Nephron (organoid): ENCODE results near the gene WDR26.

Experiments used
- H3K27ac Mint-ChIP-seq, 3 experiments: 2 replicates each; pipeline ENCODE4 v1.8.0; 2020; ENCODE audit warnings: mixed read lengths in 3 of 3, mild to moderate bottlenecking in 2 of 3, moderate library complexity in 1 of 3
- H3K27me3 Mint-ChIP-seq: 2 replicates; pipeline ENCODE4 v1.8.0; 2021; ENCODE audit warnings: low read depth, mild to moderate bottlenecking, moderate library complexity, mixed read lengths
- H3K36me3 Mint-ChIP-seq: 2 replicates; pipeline ENCODE4 v1.8.0; 2020; ENCODE audit warnings: low read depth, mixed read lengths
- H3K4me1 Mint-ChIP-seq: 2 replicates; pipeline ENCODE4 v1.8.0; 2020; ENCODE audit warnings: mixed read lengths
- H3K4me3 Mint-ChIP-seq, 3 experiments: 2 replicates each; pipeline ENCODE4 v1.8.0; 2020; ENCODE audit warnings: mild to moderate bottlenecking in 3 of 3, mixed read lengths in 3 of 3, moderate library complexity in 2 of 3
- H3K9me3 Mint-ChIP-seq: 2 replicates; pipeline ENCODE4 v1.8.0; 2020; ENCODE audit warnings: mixed read lengths
- CTCF ChIP-seq, 3 experiments: fragments of 200-600 bp; sonication (generic); IDR thresholded peaks; one replicate each; pipeline ENCODE4 v1.5.0; 2021; ENCODE audit warnings: antibody characterized with exemption in 3 of 3; ENCODE audit not compliant: unreplicated experiment in 3 of 3

WDR26 gene

GRCh38 chr1:224466154-224466553 lies 31.6 kb upstream of the WDR26 start:
- Mint-ChIP-seq H3K4me1 (no peaks in the 10 kb centered on the region), H3K9me3 (peaks cover 10% of the 10 kb centered on the region), H3K36me3 (peaks cover 13% of the 10 kb centered on the region), H3K27ac (no peak overlapping the region), H3K4me3 (no peak overlapping the region), H3K27me3 (no peaks in the 10 kb centered on the region)
- TF ChIP-seq CTCF (IDR thresholded peaks at IDR 0.05; ENCODE audit: unreplicated experiment in 3 of 3), result no peak

DNA sequence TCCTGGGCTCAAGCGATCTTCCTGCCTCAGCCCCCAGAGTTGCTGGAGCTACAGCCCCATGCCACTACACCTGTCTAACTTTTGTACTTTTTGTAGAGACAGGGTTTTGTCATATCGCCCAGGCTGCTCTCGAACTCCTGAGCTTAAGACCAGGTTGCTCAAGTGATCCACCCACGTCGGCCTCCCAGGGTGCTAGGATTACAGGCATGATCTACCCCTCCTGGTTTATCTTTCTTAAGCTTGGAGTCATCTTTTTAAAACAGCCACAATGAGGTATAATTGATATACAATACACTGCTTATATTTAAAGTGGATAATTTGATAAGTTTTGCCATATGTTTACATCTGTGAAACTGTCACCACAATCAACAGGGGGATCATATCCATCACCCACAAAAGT lies 25.4 kb upstream of the WDR26 start:
- Mint-ChIP-seq H3K27me3 (no peaks in the 10 kb centered on the region), H3K4me3 (no peak overlapping the region), H3K4me1 (peaks cover 16% of the 10 kb centered on the region), H3K36me3 (peaks cover 12% of the 10 kb centered on the region), H3K9me3 (no peaks in the 10 kb centered on the region), H3K27ac (no peak overlapping the region)
- TF ChIP-seq CTCF (IDR thresholded peaks at IDR 0.05; ENCODE audit: unreplicated experiment in 3 of 3), result no peak

DNA sequence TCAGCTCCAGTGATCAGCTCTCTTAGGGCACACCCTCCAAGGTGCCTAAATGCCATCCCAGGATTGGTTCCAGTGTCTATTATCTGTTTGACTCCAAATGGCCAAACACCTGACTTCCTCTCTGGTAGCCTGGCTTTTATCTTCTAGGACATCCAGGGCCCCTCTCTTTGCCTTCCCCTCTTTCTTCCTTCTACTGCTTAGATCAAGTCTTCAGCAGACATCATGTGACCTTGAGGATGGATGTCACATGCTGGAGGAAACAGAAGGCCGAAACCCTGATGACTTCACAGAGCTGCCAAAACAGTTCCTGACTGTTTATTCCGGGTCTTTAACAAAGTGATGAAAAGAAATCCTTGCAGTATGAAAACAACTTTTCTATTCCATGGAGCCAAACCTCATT lies 24.4 kb upstream of the WDR26 start:
- H3K4me1 Mint-ChIP-seq, result peaks cover 16% of the 10 kb centered on the region
- H3K9me3 Mint-ChIP-seq, result no peaks in the 10 kb centered on the region
- H3K27ac Mint-ChIP-seq, result no peak overlapping the region
- H3K27me3 Mint-ChIP-seq, result no peaks in the 10 kb centered on the region
- no peak overlapping the region for H3K4me3 Mint-ChIP-seq
- TF ChIP-seq CTCF (IDR thresholded peaks at IDR 0.05; ENCODE audit: unreplicated experiment in 3 of 3), result no peak
- H3K36me3 Mint-ChIP-seq, result peaks cover 12% of the 10 kb centered on the region

DNA sequence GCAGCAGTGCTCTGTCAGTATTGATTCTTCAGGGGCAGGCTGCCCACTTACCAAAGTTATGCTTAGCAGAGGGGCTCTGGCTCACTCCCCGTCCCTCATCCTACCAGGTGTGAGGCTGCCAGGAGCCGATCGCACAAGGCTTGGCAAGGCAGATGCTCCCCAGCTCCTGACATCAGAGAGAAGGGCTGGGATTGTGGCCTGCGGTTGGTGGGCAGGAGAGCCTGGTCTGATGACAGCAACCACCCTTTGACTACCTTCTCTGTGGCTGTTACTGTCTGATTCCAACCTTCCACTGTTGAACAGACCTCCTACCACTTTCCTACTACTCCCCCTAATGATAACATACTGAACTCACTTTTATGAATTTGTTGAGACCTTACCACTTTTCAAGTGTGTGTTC lies 23.7 kb upstream of the WDR26 start:
- Mint-ChIP-seq H3K4me3 (no peak overlapping the region), H3K36me3 (peaks cover 12% of the 10 kb centered on the region), H3K27me3 (no peaks in the 10 kb centered on the region), H3K27ac (no peak overlapping the region), H3K9me3 (no peaks in the 10 kb centered on the region), H3K4me1 (peaks cover 16% of the 10 kb centered on the region)
- TF ChIP-seq CTCF (IDR thresholded peaks at IDR 0.05; ENCODE audit: unreplicated experiment in 3 of 3), result no peak

DNA sequence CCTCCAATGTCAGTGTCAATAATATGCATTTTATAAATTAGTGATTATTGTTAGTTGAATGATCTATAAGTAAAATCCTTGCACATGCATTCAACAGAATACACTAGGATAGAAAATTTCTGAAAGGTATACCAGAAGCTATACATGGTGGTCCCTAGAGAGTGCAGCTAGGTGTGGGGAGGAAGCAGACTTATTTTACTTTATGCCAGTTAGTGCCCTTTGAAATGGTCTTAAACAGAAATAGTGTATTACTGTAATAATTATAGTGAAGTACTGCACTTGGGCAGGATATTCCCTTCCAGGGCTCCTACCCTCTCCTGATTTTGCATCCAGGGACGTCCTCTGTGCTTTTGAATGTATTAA lies 23.2 kb upstream of the WDR26 start:
- TF ChIP-seq CTCF (IDR thresholded peaks at IDR 0.05; ENCODE audit: unreplicated experiment in 3 of 3), result no peak
- Mint-ChIP-seq H3K27me3 (no peaks in the 10 kb centered on the region), H3K27ac (peak overlapping the region; percentile 85 to 98 (median 93)), H3K4me1 (peaks cover 16% of the 10 kb centered on the region), H3K9me3 (no peaks in the 10 kb centered on the region), H3K36me3 (peaks cover 12% of the 10 kb centered on the region), H3K4me3 (no peak overlapping the region)

- no peaks in the 10 kb centered on the region for H3K9me3 Mint-ChIP-seq
- no peak for TF ChIP-seq CTCF (IDR thresholded peaks at IDR 0.05; ENCODE audit: unreplicated experiment in 3 of 3)
- H3K4me1 Mint-ChIP-seq, result peaks cover 16% of the 10 kb centered on the region
- peaks cover 10% of the 10 kb centered on the region for H3K36me3 Mint-ChIP-seq
- H3K27me3 Mint-ChIP-seq, result no peaks in the 10 kb centered on the region
- peak overlapping the region in 1 of 3 experiments; percentile 39 for H3K4me3 Mint-ChIP-seq
- peak overlapping the region; percentile 85 to 98 (median 93) for H3K27ac Mint-ChIP-seq
Observed at GRCh38 chr1:224456637-224456953, 22.0 kb upstream of the WDR26 start.
